Measurements from ENCODE around the gene ARHGAP33.
"Not testable (repeated sequence)": the region's sequence is repeated elsewhere in the genome, so short reads cannot be mapped to it uniquely, and the experiment has no call there.

The ARHGAP33 gene

DNA sequence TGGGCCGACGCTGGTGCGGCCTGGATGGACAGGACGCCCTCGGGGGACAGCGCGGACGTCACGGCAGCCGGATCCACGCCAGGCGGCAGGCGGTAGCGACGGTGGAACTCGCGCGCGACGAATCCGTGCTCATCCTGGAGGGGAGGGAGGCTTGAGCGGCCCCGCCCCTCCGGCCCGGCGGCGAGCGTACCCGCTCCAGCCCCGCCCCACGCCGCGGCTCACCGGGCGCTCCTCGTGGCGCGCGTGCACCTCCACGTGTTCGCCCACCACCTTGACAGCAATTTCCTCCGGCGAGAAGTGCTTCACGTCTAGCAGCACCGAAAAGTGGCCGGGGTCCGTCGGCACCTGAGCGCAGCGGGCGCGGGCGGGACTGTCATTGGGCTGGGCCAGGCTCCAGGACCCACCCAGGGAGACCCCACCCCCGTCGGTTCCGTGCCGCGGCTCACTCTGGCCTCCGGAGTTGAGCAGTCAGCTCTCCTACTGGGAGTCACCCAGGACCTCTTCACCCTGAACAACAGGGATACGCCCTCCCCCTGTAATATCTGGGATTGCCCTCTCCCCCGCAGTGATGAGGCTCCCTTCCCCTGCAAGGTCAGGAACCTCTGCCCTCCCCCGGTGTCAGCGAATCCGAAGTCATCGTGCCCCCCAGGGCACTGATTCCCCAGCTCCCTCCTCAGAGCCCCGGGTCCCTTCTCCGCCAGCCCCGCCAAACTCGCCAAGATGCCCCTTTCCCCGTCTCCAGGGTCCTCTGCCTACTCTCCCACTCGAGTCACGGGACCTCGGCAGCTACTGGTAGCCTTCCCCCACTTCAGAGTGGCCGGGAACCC lies 19.6 kb upstream of the ARHGAP33 start:
- DNase-seq, result peak; percentile 65 to 71

GRCh38 chr19:35756377-35757230 lies 18.8 kb upstream of the ARHGAP33 start, which contains the start of gene HSPB6:
HSPB6 (minus strand) TSS chr19:35757029; CDS start chr19:35757008, 21 bp downstream.
- DNase-seq, result no peak

DNA sequence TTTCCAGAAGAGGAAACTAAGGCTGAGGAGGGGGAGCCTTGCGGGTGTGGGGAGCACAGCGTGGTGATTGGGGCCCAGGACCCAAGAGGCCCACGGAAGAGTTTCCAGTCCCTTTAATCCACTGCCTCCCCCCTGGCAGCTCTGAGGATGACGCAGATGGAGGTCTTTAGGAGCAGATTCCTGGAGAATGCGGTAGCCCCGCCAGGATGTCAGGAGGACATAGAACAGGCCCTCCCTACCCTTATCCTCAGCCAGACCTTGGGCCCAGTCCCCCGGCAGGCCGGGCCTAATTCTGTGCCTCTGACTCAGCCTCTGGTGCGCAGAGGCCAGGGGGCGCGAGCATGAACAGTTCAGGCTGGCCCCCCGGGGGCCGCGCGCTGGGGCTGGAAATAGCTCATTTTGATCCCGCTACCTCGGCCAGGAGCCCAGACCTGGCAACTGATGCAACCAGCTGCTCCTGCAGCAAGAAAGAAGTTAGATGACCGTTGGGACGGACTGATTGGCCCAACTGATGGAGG lies 18.1 kb upstream of the ARHGAP33 start:
- DNase-seq, result no peak

DNA sequence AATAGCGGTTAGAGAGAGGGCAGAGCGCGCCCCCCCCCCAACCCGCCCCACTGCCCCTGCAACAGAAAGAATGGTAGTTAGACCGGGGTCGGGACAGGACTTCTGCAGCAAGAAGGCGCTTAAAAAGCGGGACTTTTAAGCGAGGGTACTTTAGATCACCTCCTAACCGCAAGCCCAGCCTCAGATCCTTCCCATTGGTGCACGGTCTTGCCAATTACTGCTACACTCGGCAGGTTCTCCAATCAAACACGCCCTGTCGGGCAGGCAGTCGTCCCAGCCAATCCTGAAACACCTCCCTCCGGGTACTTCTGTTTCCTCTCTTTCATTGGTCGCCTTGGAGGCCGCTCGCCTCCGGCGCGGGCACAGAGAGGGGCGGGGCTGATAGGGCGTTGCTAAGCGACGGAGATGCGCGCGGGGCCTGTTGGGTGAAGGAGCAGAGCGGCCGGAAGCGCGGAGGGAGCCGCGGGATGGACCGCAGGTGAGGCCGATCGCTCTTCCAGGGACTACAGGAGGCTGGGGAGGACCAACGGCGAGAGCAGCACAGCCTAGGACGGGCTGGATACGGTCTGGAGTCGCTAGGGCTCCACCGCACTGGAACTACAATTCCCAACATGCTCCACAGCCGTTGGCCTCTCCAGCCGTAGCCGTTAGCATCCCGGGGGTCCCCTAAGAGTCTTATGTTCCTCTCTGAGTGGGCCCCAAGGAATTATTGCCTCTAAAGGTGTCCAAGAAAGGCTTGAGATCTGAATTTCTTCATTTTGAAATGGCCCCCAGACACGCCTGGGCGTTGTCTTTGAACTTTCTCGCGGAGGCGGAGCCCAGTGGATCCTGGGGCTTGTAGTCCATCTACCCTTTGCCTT lies 17.4 kb upstream of the ARHGAP33 start, which contains the start of gene PROSER3:
PROSER3 (plus strand) TSS at position 428 of the 860 bp plus-strand sequence; CDS start at position 468, 40 bp downstream.
- peak; percentile 99 to 100 for DNase-seq

DNA sequence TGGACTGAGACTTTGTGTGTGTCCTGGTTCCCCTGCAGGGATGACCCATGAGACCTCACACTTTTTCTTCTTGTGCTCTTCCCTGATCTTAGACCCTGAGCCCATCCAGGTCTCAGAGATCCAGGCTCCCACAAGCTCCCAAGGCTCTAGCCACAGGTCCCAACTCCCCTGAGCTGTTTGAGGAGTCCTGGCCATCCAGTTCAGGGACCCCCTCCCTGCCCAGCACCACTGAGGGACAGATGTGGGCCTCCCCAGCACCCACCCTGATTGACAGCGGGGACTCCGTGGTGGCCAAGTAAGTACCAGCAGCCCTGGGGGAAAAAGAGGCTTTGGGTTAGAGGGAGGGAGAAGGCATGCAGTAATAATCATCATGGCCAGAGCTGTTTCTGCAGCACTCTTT lies 15.7 kb upstream of the ARHGAP33 start:
- DNase-seq, result no peak

DNA sequence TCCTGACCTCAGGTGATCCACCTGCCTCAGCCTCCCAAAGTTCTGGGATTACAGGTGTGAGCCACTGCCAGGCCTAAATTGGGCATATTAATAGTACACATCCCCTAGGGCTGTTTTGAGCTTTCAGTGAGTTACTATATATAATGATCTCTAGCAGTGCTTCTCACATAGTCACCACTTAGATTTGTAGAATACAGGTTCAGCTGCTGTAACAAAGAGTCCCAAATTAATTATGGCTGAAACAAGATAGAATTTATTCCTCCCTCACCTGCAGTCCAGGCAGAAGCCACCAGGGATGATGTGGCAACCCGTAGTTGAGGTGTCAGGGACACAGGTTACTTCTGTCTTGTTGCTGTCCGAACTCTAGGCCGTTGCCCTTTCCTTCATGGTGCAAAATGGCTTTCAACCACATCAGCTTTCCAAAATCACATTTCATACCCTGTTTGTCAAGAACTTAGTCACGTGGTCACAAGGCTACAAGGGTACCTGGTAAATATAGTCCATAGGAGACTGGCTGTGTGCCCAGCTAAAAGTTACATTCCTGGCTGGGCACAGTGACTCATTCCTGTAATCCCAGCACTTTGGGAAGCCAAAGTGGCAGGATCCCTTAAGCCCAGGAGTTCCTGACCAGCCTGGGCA lies 14.5 kb upstream of the ARHGAP33 start:
- DNase-seq, result no peak

DNA sequence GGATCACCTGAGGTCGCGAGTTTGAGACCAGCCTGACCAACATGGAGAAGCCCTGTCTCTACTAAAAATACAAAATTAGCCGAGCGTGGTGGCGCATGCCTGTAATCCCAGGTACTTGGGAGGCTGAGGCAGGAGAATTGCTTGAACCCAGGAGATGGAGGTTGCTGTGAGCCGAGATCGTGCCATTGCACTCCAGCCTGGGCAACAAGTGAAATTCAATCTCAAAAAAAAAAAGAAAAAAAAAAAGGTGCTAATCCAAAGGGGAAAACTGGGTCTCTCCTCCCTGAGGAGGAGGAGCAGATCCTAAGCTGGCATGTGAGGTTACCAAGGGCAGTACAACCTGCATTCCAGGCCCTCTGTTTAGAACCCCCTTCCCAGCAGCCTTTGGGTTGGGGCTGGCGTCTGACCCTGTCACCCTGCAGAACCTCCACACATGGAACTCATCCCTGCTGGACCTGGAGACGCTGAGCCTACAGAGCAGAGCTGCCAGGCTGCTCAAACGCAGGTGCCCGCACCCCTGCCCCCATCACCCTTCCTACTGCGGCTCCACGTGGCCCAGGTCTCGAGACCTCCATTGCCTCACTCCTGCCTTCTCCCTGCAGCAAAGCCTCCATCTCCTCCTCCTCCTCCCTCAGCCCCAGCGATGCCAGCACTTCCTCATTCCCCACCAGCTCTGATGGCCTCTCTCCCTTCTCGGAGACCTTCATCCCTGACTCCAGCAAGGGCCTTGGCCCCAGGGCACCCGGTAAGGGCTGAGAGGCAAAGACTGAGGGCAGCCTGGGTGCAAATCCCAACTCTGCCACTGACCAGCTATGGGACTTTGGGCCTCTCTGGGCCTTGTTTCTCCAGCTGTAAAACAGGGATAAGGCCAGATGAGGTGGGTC lies 10.7 kb upstream of the ARHGAP33 start:
- no peak for DNase-seq

DNA sequence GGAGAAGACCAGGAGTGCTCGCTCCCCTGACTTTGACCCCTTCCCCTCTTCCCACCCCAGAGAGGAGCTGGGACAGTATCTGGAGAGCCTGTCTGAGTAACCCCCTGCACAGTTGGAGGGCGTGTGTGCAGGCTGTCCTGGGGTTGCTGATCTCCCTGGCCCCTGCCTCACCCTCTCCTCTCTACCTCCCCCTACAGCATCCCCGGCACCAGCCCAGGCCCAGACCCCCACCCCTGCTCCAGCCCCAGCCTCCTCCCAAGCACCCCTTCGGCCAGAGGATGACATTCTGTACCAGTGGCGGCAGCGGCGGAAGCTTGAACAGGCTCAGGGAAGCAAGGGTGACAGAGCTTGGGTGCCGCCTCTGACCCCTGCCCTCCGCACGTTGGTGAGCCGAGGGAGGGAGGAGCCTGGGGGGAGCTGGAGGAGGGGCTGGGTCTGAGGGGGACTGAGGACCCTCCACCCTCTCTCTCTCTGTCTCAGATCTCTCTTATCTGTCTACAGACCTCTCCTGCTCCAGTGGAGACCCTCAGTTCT lies 8.7 kb upstream of the ARHGAP33 start:
- no peak for DNase-seq

DNA sequence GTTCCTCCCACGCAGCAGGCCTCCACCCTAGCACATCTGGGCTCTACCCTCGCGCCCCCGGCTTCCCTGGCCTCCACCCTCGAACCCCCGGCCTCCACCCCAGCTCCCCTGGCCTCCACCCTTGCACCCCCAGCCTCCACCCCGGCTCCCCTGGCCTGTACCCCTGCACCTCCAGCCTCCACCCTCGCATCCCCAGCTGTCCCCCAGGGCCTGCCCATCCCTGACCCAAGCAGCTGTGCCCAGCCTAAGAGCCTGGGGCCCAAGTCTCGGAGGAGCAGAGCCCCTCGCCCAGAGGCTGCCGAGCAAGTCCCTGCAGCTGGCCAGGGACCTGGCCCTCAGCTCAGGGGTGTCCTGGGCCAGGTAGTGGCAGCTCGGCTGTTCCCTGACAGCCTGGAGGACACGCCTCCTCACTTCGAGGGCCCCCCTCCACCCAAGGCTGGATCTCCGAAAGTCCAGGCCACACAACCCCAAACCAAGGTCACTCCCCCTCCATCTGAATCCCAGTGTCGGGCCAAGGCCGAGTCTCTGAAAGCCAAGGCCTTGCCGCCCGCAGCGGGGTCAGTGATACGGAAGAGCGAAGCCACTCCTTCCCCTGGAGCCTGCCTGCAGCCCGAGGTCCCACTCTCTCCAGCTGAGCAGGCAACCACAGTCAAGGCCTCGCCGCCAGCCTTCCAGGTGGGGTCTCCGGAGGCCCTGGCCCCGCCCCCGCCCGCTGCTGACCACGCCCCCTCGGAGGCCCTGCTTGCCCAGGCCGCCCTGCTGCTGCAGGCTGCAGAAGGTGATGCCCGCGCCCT lies 7.9 kb upstream of the ARHGAP33 start:
- DNase-seq, result no peak

GRCh38 chr19:35768082-35768421 lies 7.3 kb upstream of the ARHGAP33 start:
- no peak for DNase-seq

DNA sequence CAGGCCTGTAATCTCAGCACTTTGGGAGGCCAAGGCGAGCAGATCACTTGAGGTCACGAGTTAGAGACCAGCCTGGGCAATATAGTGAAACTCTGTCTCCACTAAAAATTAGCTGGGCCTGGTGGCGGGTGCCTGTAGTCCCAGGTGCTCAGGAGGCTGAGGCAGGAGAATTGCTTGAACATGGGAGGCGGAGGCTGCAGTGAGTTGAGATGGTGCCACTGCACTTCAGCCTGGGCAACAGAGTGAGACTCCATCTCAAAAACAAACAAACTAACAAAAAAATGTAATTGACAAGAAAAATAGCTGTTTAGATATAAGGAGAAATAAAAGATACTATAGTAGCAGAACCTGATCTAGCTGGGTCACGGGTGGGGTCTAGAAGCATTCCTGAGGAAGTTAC lies 3.0 kb upstream of the ARHGAP33 start:
- not testable (repeated sequence) for DNase-seq

DNA sequence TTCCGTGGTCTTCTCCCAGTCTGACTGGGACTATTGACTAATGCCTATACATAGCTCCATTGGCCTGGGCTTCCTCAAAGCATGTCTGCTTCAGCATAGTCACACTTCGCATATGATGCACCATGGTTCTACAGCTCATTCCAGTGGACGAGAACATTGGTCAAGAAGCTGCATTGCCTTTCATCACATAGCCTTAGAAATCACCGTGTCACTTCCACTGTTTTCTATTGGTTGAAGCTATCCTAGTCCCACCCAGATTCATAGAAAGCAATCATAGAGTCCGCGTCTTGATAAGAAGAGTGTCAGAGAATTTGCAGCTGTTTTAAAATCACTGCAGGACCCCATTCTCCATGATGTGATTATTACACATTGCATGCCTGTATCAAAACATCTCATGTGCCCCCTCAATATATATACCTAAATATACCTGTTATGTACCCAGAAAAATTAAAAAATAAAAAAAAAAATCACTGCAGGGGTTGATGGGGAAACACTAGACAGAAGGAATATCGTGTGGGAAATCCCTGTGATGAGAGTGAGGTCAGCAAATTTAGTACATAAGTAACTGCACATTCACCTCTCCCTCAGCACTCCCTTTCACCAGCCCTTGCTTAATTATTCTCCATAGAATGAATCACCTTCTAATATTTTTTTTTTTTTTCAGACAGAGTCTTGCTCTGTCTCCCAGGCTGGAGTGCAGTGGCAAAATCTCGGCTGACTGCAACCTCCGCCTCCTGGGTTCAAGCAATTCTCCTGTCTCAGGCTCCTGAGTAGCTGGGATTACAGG lies 2.2 kb upstream of the ARHGAP33 start:
- DNase-seq, result no peak

DNA sequence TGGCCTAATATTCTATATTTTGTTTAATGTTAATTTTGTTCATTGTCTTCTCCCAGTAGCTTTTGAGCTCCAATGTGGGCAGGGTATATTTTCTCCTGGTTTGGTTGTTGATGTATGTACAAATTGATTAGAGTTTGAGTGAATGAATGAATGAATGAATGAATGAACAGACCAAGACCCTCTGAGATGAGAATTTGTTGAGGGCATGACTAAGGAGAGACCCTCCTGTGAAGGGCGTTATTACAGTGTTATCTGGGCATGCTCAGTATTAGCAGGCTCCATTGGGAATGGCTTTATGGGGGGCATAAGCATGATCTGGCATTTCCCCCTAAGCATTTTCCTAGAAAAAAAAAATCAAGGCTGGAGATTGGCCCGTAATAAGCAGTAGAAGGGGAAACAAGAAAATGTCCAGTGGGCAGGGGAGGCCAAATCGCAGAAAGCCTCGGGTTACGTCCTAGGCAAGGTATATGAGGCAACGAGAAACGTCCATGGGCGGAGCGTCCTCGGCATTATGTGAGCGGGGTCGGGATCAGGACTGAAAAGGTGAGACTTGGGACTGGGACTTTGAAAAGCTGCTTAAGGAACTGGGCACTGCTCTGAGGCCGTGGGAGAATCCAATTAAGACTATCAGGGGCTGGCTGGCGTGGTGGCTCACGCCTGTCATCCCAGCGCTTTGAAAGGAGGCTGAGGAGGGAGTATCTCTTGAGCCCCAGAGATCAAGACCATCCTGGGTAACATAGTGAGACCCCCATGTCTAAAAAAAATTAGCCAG lies 904 bp upstream of the ARHGAP33 start:
- DNase-seq, result no peak

DNA sequence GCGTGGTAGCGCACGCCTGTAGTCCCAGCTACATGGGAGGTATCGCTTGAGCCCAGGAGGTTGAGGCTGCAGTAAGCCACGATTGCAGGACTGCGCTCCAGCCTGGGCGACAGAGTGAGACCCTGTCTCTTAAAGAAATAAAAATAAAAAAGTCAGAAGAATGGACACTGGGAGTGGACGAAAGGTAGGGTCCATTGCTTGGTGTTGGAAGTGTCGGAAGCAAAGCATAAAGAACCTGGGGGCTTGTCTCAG lies 392 bp upstream of the ARHGAP33 start:
- no peak for DNase-seq

DNA sequence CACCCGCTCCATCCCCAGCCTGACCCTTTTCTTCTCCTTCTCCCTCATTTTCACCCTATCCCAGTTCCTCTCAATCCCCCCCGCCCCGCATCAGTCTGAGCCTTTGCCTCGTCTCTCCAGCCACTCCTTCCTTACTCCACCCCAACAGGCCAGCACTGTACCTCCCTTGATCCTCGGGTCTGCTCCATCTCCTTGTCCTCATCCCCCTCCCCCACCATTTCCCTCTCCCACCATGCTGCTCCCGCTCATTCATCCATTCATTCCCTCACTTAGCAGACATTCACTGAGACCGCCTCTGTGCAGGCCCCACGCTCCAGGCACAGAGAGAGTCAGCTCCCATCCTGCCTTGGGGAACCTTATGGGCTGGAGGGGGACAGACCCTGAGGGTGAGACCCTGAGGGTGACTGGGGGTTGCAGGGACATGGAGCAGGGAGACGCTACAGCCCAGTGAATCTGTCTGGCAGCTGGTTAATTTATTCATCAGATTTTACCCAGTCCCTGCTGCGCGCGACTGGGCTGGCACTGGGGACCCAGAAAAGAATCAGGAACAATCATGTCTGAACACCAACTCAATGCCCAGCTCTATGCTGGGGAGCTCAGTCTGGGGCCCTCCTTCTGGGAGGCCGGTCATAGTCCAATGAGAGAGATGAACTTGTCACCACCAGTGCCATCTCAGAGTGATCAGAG lies 881 bp downstream of the ARHGAP33 start:
- no peak for DNase-seq

GRCh38 chr19:35777086-35777841 lies 1.9 kb downstream of the ARHGAP33 start:
- DNase-seq, result no peak

DNA sequence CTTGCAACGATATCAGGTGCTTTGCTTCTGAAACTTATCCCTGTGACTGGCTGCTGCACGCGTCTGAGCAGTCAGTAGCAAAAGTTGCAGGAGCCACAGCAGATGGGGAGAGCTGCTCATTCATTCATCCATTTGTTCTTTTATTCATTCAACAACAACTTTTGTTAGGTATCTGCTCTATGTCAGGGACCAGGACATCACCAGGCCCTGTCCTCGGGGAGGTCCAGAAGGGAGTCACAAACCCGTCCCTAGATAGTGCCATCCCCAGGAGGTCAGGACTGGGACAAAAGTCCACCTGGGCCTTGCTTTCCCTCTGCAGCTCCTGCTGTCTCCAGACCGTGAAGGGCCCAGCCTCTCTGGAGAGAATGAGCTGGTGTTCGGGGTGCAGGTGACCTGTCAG lies 2.6 kb downstream of the ARHGAP33 start:
- no peak for DNase-seq

Data from CD4-positive, alpha-beta T cell treated with Interleukin-1 beta for 1 hour (primary cell).